Activated T-cell treated with anti-CD3 and anti-CD28 coated beads for 4 hours (primary cell): Measurements from ENCODE around the gene SYNE2.
"Not testable (repeated sequence)": the region's sequence is repeated elsewhere in the genome, so short reads cannot be mapped to it uniquely, and the experiment has no call there.

Source experiments
- DNase-seq: peaks from one replicate; pipeline ENCODE4 v3.0.0-alpha.2; 2020

The SYNE2 gene

GRCh38 chr14:63852817-63853731 is at the start of gene SYNE2:
SYNE2 (plus strand) TSS chr14:63853004; CDS start chr14:63909149, 56,145 bp downstream.
- DNase-seq, result peak; percentile 71

GRCh38 chr14:63803221-63803791 is 49.5 kb upstream of the SYNE2 start:
- DNase-seq, result not testable (repeated sequence)

GRCh38 chr14:63806064-63806463 is 46.7 kb upstream of the SYNE2 start:
- DNase-seq, result not testable (repeated sequence)

- DNase-seq, result not testable (repeated sequence)
Observed at GRCh38 chr14:63811692-63812091, 41.1 kb upstream of the SYNE2 start.

GRCh38 chr14:63833728-63834127 is 19.1 kb upstream of the SYNE2 start:
- no peak for DNase-seq

- DNase-seq, result peak; percentile 58
Observed at GRCh38 chr14:63840981-63841380, 11.8 kb upstream of the SYNE2 start.

- no peak for DNase-seq
Observed at GRCh38 chr14:63843796-63844195, 9.0 kb upstream of the SYNE2 start.

GRCh38 chr14:63848890-63849289 is 3.9 kb upstream of the SYNE2 start:
- no peak for DNase-seq

- DNase-seq, result no peak
Observed at GRCh38 chr14:63852271-63852816, 460 bp upstream of the SYNE2 start.

GRCh38 chr14:63853831-63854293 is 1.1 kb downstream of the SYNE2 start:
- DNase-seq, result peak; percentile 35

- no peak for DNase-seq
Observed at GRCh38 chr14:63854330-63854729, 1.5 kb downstream of the SYNE2 start.

- no peak for DNase-seq
Observed at GRCh38 chr14:63855281-63855680, 2.5 kb downstream of the SYNE2 start.

GRCh38 chr14:63857466-63858030 is 4.7 kb downstream of the SYNE2 start:
- DNase-seq, result peak; percentile 24

- no peak for DNase-seq
Observed at GRCh38 chr14:63860146-63860545, 7.3 kb downstream of the SYNE2 start.

GRCh38 chr14:63862163-63862562 is 9.4 kb downstream of the SYNE2 start:
- no peak for DNase-seq

- DNase-seq, result no peak
Observed at GRCh38 chr14:63863004-63863403, 10.2 kb downstream of the SYNE2 start.

- not testable (repeated sequence) for DNase-seq
Observed at GRCh38 chr14:63864775-63865174, 12.0 kb downstream of the SYNE2 start.

- no peak for DNase-seq
Observed at GRCh38 chr14:63867933-63868921, 15.4 kb downstream of the SYNE2 start.

GRCh38 chr14:63869940-63870752 is 17.3 kb downstream of the SYNE2 start:
- not testable (repeated sequence) for DNase-seq

- DNase-seq, result not testable (repeated sequence)
Observed at GRCh38 chr14:63870753-63871037, 17.9 kb downstream of the SYNE2 start.

GRCh38 chr14:63874223-63874622 is 21.4 kb downstream of the SYNE2 start:
- no peak for DNase-seq
